NB4 (cell line): ENCODE results near the gene MKLN1.
"Not testable (repeated sequence)": the region's sequence is repeated elsewhere in the genome, so short reads cannot be mapped to it uniquely, and the experiment has no call there.

ENCODE experiments used
- DNase-seq: peaks from one replicate; pipeline ENCODE4 v3.0.0; 2010; ENCODE audit warnings: low read depth
- H3K4me3 ChIP-seq: one replicate; pipeline ENCODE4 v1.5.1; 2011; ENCODE audit warnings: mild to moderate bottlenecking, low read depth, low read length, moderate library complexity
- MYC ChIP-seq: IDR thresholded peaks from 2 replicates; pipeline ENCODE4 v1.6.1; 2011; ENCODE audit warnings: low read depth, low read length
- POLR2A ChIP-seq: IDR thresholded peaks from 2 replicates; pipeline ENCODE4 v1.6.1; 2011; ENCODE audit warnings: mild to moderate bottlenecking; ENCODE audit not compliant: insufficient read length; ENCODE audit errors: extremely low read depth
- TF ChIP-seq, protein P1 (sequence below): IDR thresholded peaks from one replicate; pipeline ENCODE4 v1.5.1; 2012; ENCODE audit warnings: low read depth, low read length
- TF ChIP-seq, protein P2 (sequence below): IDR thresholded peaks from 2 replicates; pipeline ENCODE4 v1.6.1; 2011; ENCODE audit warnings: low read depth, low read length

The MKLN1 gene

DNA sequence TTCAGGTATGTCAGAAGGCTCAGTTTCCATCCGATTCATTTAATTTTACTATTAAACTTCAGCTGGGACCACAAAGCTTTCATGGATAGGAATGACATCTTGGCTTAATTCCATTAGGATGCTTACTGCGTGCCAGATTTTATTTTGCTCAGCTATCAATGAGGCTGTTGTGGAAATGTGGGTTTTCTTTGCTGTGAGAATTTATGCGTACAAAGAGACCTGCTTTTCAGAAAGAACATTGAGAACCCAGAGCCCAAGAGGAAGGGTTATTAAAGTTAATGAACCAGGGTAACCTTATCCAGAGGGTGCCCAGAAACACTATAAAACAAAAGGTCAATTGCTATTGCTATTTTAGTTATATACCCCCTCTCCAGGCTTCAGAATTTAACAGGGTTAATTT, 98.3 kb downstream of the MKLN1 start:
- no peak for DNase-seq
- no peak overlapping the region for H3K4me3 ChIP-seq
- TF ChIP-seq POLR2A: no peak
- TF ChIP-seq, protein P1, sequence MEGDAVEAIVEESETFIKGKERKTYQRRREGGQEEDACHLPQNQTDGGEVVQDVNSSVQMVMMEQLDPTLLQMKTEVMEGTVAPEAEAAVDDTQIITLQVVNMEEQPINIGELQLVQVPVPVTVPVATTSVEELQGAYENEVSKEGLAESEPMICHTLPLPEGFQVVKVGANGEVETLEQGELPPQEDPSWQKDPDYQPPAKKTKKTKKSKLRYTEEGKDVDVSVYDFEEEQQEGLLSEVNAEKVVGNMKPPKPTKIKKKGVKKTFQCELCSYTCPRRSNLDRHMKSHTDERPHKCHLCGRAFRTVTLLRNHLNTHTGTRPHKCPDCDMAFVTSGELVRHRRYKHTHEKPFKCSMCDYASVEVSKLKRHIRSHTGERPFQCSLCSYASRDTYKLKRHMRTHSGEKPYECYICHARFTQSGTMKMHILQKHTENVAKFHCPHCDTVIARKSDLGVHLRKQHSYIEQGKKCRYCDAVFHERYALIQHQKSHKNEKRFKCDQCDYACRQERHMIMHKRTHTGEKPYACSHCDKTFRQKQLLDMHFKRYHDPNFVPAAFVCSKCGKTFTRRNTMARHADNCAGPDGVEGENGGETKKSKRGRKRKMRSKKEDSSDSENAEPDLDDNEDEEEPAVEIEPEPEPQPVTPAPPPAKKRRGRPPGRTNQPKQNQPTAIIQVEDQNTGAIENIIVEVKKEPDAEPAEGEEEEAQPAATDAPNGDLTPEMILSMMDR: no peak

DNA sequence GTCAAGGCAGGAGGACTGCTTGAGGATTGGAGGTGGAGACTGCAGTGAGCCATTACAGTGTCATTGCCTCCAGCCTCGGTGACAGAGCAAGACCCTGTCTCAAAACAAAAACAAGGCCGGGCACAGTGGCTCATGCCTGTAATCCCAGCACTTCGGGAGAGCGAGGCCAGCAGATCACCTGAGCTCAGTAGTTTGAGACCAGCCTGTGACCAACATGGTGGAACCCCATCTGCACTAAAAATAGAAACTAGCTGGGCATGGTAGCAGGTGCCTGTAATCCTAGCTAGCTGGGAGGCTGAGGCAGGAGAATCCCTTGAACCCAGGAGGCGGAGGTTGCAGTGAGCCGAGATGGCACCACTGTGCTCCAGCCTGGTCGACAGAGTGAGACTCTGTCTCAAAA, 103.2 kb downstream of the MKLN1 start:
- DNase-seq, H3K4me3 ChIP-seq: not testable (repeated sequence)

DNA sequence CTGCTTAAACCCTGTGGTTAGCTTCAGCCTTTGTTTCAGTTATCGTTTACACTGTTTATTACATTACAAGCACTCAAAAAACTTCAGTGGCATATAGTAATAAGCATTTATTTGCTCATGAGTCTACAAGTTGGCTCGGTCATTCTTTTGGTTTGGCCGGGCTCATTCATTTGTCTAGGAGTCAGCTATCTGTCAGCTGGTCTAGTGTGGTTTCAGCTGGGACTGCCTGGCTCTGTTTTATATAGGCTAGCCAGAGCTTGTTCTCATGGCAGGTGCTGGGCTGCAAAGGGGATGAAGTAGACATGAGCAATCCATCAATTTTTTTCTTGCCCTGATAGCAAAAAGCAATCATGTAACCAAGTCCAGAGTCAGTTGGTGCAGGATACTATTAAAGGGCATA, 103.6 kb downstream of the MKLN1 start:
- TF ChIP-seq, protein P2, sequence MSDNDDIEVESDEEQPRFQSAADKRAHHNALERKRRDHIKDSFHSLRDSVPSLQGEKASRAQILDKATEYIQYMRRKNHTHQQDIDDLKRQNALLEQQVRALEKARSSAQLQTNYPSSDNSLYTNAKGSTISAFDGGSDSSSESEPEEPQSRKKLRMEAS: no peak
- no peak for TF ChIP-seq MYC
- no peak for TF ChIP-seq POLR2A
- TF ChIP-seq, protein P1: no peak
- DNase-seq: no peak
- H3K4me3 ChIP-seq: no peak overlapping the region

DNA sequence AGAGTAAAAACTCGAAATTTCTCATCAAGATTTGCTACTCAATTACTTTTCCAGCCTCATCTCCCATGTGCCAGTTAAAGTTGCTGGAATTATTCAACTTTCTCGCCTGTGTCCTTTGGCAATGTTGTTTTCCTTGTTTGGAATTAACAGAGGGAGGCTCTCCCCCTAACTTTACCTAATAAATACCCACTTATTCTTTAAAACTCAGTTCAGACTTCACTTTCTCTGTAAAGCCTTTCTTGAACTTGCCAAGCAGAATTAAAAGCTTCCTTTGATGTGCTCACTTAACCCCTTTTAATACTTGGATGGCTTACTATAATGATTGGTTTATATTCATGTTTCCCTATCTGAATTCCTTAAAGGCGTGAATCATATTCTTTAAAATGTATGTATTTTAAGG, 104.1 kb downstream of the MKLN1 start:
- H3K4me3 ChIP-seq: no peak overlapping the region
- no peak for DNase-seq
- TF ChIP-seq, protein P1: no peak
- TF ChIP-seq MYC: no peak
- TF ChIP-seq, protein P2: no peak
- no peak for TF ChIP-seq POLR2A

DNA sequence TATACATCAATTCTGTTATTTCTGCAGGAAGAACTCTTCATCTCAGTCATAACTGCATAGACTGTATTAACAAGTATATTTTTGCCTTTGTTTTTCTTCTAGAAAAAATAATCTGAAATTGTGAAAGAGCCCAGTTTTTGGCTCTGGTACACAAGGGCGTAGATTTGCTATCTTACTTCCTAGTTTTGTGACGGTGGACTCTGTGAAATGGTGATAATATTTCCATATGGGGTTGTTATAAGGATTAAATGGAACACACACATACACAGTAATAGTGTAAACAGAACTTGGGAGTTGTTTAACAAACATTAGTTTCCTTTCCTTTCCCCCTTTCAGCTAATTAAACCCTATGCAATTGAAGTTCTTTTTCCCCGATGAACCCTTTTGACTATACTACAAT, 108.7 kb downstream of the MKLN1 start:
- TF ChIP-seq MYC: no peak
- TF ChIP-seq, protein P2: no peak
- TF ChIP-seq, protein P1: no peak
- no peak for TF ChIP-seq POLR2A
- DNase-seq: no peak
- H3K4me3 ChIP-seq: no peak overlapping the region

DNA sequence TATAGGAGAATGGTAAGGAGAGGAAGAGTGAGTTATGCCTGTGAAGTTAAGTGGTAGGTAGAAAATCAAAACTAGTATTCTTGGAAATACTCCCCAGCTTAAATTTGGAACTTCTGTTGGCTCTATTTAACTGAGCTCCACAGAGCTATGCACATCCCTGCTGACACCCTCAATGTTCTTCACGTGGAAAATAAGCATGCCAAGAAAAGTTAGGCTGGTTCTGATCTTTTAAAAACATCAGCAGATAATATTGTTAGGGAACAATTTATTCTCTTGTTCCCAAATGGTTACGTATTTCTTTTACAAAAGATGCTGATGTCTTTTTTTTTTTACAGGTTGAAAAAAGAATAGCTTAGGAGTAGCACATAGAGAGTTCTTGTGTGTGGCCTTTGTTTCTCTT, 111.3 kb downstream of the MKLN1 start:
- H3K4me3 ChIP-seq: no peak overlapping the region
- DNase-seq: no peak
- TF ChIP-seq MYC: no peak
- TF ChIP-seq, protein P1: no peak
- TF ChIP-seq, protein P2: no peak
- no peak for TF ChIP-seq POLR2A

DNA sequence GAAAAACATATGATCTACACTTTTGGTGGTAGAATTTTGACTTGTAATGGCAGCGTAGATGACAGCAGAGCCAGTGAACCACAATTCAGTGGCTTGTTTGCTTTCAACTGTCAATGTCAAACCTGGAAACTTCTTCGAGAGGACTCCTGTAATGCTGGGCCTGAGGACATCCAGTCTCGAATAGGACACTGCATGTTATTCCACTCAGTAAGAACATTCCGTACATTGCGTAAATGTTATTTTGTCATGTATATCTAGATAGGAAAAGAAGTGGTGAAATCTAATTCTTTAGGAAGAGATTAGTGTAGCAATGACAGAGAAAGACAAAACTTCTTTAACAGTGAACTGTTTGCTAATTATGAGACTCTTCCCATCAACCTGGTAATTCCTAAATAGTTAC, 115.8 kb downstream of the MKLN1 start:
- TF ChIP-seq POLR2A: no peak
- TF ChIP-seq, protein P2: no peak
- no peak for TF ChIP-seq MYC
- TF ChIP-seq, protein P1: no peak
- DNase-seq: no peak
- no peak overlapping the region for H3K4me3 ChIP-seq
